Prostate gland (tissue), 2 donors: ENCODE data around the gene SHISA2.

Experiments
- CTCF ChIP-seq, 4 experiments: fragments of 200-600 bp in 2 of 4; fragments of 450-650 bp in 2 of 4; sonication (generic) in 2 of 4; IDR thresholded peaks; 1 replicate in 3 of 4; 2 replicates in 1 of 4; pipeline ENCODE4 v1.5.1; 2016 to 2019; ENCODE audit warnings: antibody characterized with exemption in 4 of 4, mild to moderate bottlenecking in 2 of 4, moderate library complexity in 2 of 4
- POLR2A ChIP-seq: fragments of 450-650 bp; IDR thresholded peaks from one replicate; pipeline ENCODE4 v1.6.1; 2016; ENCODE audit warnings: antibody characterized with exemption, mild to moderate bottlenecking

DNA sequence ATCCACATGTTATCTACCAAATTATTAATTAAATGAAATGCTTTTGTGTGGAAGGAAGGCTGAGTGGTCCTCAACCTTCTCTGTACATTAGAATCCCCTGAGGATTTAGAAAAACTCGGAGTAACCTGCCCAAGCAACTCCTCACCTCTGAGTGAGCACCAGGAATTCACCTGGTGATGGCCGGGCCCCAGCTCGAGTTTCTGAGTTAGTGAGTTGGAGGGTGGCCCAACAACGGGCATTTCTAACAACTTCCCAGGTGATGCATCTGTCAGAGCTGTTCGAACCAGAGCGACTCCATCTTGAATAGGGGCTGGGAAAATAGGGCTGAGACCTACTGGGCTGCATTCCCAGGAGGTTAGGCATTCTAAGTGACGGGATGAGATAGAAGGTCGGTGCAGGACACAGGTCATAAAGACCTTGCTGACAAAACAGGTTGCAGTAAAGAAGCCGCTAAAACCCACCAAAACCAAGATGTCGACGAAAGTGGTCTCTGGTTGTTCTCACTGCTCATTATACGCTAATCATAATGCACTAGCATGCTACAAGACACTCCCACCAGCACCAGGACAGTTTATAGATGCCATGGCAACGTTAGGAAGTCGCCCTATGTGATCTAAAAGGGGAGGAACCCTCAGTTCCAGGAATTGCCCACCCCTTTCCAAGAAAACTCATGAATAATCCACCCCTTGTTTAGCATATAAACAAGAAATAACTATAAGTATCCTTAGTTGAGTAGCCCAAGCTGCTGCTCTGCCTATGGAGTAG, 44.2 kb upstream of the SHISA2 start:
- TF ChIP-seq POLR2A (no peak), CTCF (IDR thresholded peaks at IDR 0.05) (no peak)
